Measurements from ENCODE around the gene GPSM3. TPM values are rescaled to one million over a fixed set of nuclear protein-coding genes. Genes with fewer than 3 reads are reported as not detected.

Gene GPSM3
- total and polyA plus RNA-seq, 2 experiments from 2014 or later: 5.4 to 7.3 TPM

DNA sequence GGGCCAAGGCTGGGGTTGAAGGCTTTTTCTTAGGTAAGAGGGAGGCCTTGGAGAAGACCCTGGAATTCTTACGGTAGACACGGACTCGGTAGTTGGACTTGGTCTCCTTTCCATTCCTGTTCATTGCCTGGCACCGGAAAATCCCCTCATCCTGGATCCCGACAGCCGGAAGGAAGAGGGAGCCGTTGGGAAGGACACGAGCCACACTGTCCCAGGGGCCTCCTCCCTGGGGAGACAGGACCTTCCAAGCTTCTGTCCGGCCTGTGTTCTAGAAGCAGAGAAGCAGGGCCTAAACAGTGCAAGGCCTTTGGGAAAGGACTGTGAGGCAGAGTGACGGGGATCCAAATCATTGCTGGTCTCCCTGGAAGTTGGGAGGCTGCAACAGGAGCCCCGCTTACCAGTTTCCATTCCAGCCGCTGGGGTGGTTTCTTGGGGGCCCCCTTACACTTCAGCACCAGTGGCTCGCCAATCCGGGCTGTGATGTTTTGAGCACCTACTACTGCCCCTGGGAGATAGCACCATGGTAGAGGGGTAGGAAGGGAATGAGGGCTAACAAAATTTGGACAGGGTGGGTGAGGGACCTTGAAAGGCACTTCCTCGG, 8.9 kb downstream of the GPSM3 start:
- WGBS, 2 experiments (ENCODE audit: low coverage in 1 of 2, low lambda C conversion rate in 2 of 2, missing lambda C conversion rate in 2 of 2): 81 to 83% methylated on average over 15 of the region's 15 CpGs
- peaks cover 6% of the 10 kb centered on the region; the same call in 1 of the 2 replicates for H3K4me1 ChIP-seq (ENCODE audit: insufficient read depth)
- no peak overlapping the region for H3K4me2 ChIP-seq (ENCODE audit: unreplicated experiment)
- no peaks in the 10 kb centered on the region for H3K27me3 ChIP-seq (replicated peaks; ENCODE audit: insufficient read depth)
- no peaks in the 10 kb centered on the region for H3K9me3 ChIP-seq (ENCODE audit: low read depth)
- H3K9ac ChIP-seq: no peak overlapping the region
- TF ChIP-seq EZH2phosphoT487 (IDR thresholded peaks at IDR 0.05; ENCODE audit: insufficient read depth, low read depth): no peak
- H3K4me3 ChIP-seq: no peak overlapping the region
- no peak overlapping the region for H2AFZ ChIP-seq
- H3K79me2 ChIP-seq (ENCODE audit: insufficient read depth): peaks cover 42% of the 10 kb centered on the region
- no peak for DNase-seq
- no peak overlapping the region for H3K27ac ChIP-seq
- H3K36me3 ChIP-seq (ENCODE audit: low read depth): peaks cover 5% of the 10 kb centered on the region; the same call in 1 of the 2 replicates
- H3K9me2 ChIP-seq (ENCODE audit: insufficient read depth): no peaks in the 10 kb centered on the region
- H3F3A ChIP-seq (ENCODE audit: insufficient read depth): peaks cover 20% of the 10 kb centered on the region; the same call in 1 of the 2 replicates
- H4K20me1 ChIP-seq (ENCODE audit: insufficient read depth): no peaks in the 10 kb centered on the region
- in situ Hi-C loops (cut with MboI): no loop called here

DNA sequence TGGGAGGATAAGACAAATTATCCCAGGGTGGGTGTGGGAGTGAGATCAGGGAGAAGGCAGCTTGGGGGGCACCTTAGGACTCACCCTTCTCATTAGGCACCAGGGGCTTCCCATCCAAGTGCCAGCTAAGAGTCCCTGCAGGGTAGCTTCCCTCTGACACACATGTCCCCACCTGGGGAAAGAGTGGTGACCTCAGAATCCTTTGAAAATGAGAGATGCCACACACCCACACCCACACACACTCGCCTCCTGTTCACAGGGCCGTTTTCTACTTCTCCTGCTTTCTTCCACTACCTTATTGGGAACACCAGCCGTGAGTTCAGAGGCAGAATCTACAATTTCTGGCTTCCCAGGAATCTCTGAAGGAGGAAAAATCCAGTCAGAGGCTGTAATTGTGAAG, 9.4 kb downstream of the GPSM3 start:
- 88 to 91% methylated on average over 3 of the region's 3 CpGs for WGBS, 2 experiments (ENCODE audit: low coverage in 1 of 2, low lambda C conversion rate in 2 of 2, missing lambda C conversion rate in 2 of 2)
- Histone ChIP-seq H3K27me3 (replicated peaks; ENCODE audit: insufficient read depth) (no peaks in the 10 kb centered on the region), H3K36me3 (ENCODE audit: low read depth) (peaks cover 5% of the 10 kb centered on the region; the same call in 1 of the 2 replicates), H3K4me1 (ENCODE audit: insufficient read depth) (peaks cover 6% of the 10 kb centered on the region; the same call in 1 of the 2 replicates), H3K9me3 (ENCODE audit: low read depth) (no peaks in the 10 kb centered on the region), H3K4me3 (no peak overlapping the region), H3K27ac (no peak overlapping the region), H2AFZ (no peak overlapping the region), H4K20me1 (ENCODE audit: insufficient read depth) (no peaks in the 10 kb centered on the region), H3K4me2 (ENCODE audit: unreplicated experiment) (no peak overlapping the region), H3F3A (ENCODE audit: insufficient read depth) (peaks cover 20% of the 10 kb centered on the region; the same call in 1 of the 2 replicates), H3K79me2 (ENCODE audit: insufficient read depth) (peaks cover 37% of the 10 kb centered on the region), H3K9me2 (ENCODE audit: insufficient read depth) (no peaks in the 10 kb centered on the region), H3K9ac (no peak overlapping the region)
- in situ Hi-C loops (cut with MboI): no loop called here
- DNase-seq: no peak
- no peak for TF ChIP-seq EZH2phosphoT487 (IDR thresholded peaks at IDR 0.05; ENCODE audit: insufficient read depth, low read depth)

- 87 to 91% methylated on average over 9 to 10 of the region's 10 CpGs for WGBS, 2 experiments (ENCODE audit: low coverage in 1 of 2, low lambda C conversion rate in 2 of 2, missing lambda C conversion rate in 2 of 2)
- H3K9me2 ChIP-seq (ENCODE audit: insufficient read depth): no peaks in the 10 kb centered on the region
- no peaks in the 10 kb centered on the region for H3K27me3 ChIP-seq (replicated peaks; ENCODE audit: insufficient read depth)
- peaks cover 16% of the 10 kb centered on the region; the same call in 1 of the 2 replicates for H3F3A ChIP-seq (ENCODE audit: insufficient read depth)
- H3K36me3 ChIP-seq (ENCODE audit: low read depth): peaks cover 5% of the 10 kb centered on the region; the same call in 1 of the 2 replicates
- H4K20me1 ChIP-seq (ENCODE audit: insufficient read depth): no peaks in the 10 kb centered on the region
- H3K79me2 ChIP-seq (ENCODE audit: insufficient read depth): peaks cover 33% of the 10 kb centered on the region
- H3K4me2 ChIP-seq (ENCODE audit: unreplicated experiment): no peak overlapping the region
- H3K4me3 ChIP-seq: no peak overlapping the region
- in situ Hi-C loops (cut with MboI): no loop called here
- no peaks in the 10 kb centered on the region for H3K9me3 ChIP-seq (ENCODE audit: low read depth)
- TF ChIP-seq EZH2phosphoT487 (IDR thresholded peaks at IDR 0.05; ENCODE audit: insufficient read depth, low read depth) (no peak), EZH2 (IDR thresholded peaks at IDR 0.05; ENCODE audit: insufficient read depth, poor library complexity, severe bottlenecking) (no peak)
- H3K9ac ChIP-seq: no peak overlapping the region
- peaks cover 6% of the 10 kb centered on the region; the same call in 1 of the 2 replicates for H3K4me1 ChIP-seq (ENCODE audit: insufficient read depth)
- no peak overlapping the region for H2AFZ ChIP-seq
- H3K27ac ChIP-seq: no peak overlapping the region
- DNase-seq: no peak
These were observed 9.9 kb downstream of the GPSM3 start for GRCh38 chr6:32182555-32182981.

- H3K4me2 ChIP-seq (ENCODE audit: unreplicated experiment): no peak overlapping the region
- no peak overlapping the region for H3K9ac ChIP-seq
- no peak overlapping the region for H2AFZ ChIP-seq
- H3K27ac ChIP-seq: no peak overlapping the region
- H3K27me3 ChIP-seq (replicated peaks; ENCODE audit: insufficient read depth): no peaks in the 10 kb centered on the region
- no peak for DNase-seq
- H3F3A ChIP-seq (ENCODE audit: insufficient read depth): peaks cover 14% of the 10 kb centered on the region
- H3K9me3 ChIP-seq (ENCODE audit: low read depth): no peaks in the 10 kb centered on the region
- H4K20me1 ChIP-seq (ENCODE audit: insufficient read depth): no peaks in the 10 kb centered on the region
- no peaks in the 10 kb centered on the region for H3K9me2 ChIP-seq (ENCODE audit: insufficient read depth)
- H3K4me1 ChIP-seq (ENCODE audit: insufficient read depth): peaks cover 6% of the 10 kb centered on the region; the same call in 1 of the 2 replicates
- H3K4me3 ChIP-seq: no peak overlapping the region
- WGBS, 2 experiments (ENCODE audit: low coverage in 1 of 2, low lambda C conversion rate in 2 of 2, missing lambda C conversion rate in 2 of 2): 59 to 64% methylated on average over 10 of the region's 10 CpGs
- TF ChIP-seq EZH2phosphoT487 (IDR thresholded peaks at IDR 0.05; ENCODE audit: insufficient read depth, low read depth) (no peak), EZH2 (IDR thresholded peaks at IDR 0.05; ENCODE audit: insufficient read depth, poor library complexity, severe bottlenecking) (no peak)
- in situ Hi-C loops (cut with MboI): no loop called here
- peaks cover 2% of the 10 kb centered on the region; the same call in 1 of the 2 replicates for H3K36me3 ChIP-seq (ENCODE audit: low read depth)
- peaks cover 27% of the 10 kb centered on the region for H3K79me2 ChIP-seq (ENCODE audit: insufficient read depth)
These were observed 10.4 kb downstream of the GPSM3 start for GRCh38 chr6:32181915-32182529.

All from GM23248 (cell line).